Stimulated activated CD4-positive, alpha-beta T cell treated with anti-CD3 and anti-CD28 coated beads, TNF-alpha, amount 100 ng/mL, for 48 hours (primary cell): ENCODE results near the gene LPAR1.

Experiments
- DNase-seq, 3 donors: peaks; one replicate each; pipeline ENCODE4 v3.0.0-alpha.2; 2020; ENCODE audit warnings: low read depth in 3 of 3

The LPAR1 gene

GRCh38 chr9:110918316-110919049, 119.8 kb downstream of the LPAR1 start:
- no peak for DNase-seq

- no peak for DNase-seq
These were observed 121.9 kb downstream of the LPAR1 start for GRCh38 chr9:110916403-110916802.

GRCh38 chr9:110912419-110913291, 125.6 kb downstream of the LPAR1 start:
- no peak for DNase-seq

- no peak for DNase-seq
These were observed 126.4 kb downstream of the LPAR1 start for GRCh38 chr9:110911659-110912418.

GRCh38 chr9:110908894-110909293, 129.4 kb downstream of the LPAR1 start:
- no peak for DNase-seq

GRCh38 chr9:110900917-110901316, 137.4 kb downstream of the LPAR1 start:
- DNase-seq = no peak

GRCh38 chr9:110900456-110900855, 137.8 kb downstream of the LPAR1 start:
- no peak for DNase-seq

- DNase-seq = no peak
These were observed 139.4 kb downstream of the LPAR1 start for GRCh38 chr9:110898866-110899265.

- no peak for DNase-seq
These were observed 139.9 kb downstream of the LPAR1 start for GRCh38 chr9:110898358-110898757.

- no peak for DNase-seq
These were observed 140.3 kb downstream of the LPAR1 start for GRCh38 chr9:110897943-110898342.

GRCh38 chr9:110895147-110895905, 142.9 kb downstream of the LPAR1 start:
- no peak for DNase-seq

GRCh38 chr9:110894731-110895130, 143.5 kb downstream of the LPAR1 start:
- DNase-seq = no peak

GRCh38 chr9:110892689-110893088, 145.6 kb downstream of the LPAR1 start:
- DNase-seq = no peak

- no peak for DNase-seq
These were observed 146.5 kb downstream of the LPAR1 start for GRCh38 chr9:110891760-110892159.

GRCh38 chr9:110890416-110890815, 147.9 kb downstream of the LPAR1 start:
- DNase-seq = no peak

- DNase-seq = no peak
These were observed 151.0 kb downstream of the LPAR1 start for GRCh38 chr9:110887276-110887675.

GRCh38 chr9:110886832-110887231, 151.4 kb downstream of the LPAR1 start:
- DNase-seq = no peak

GRCh38 chr9:110880189-110880588, 158.1 kb downstream of the LPAR1 start:
- no peak for DNase-seq

- no peak for DNase-seq
These were observed 160.9 kb downstream of the LPAR1 start for GRCh38 chr9:110877374-110877773.

- no peak for DNase-seq
These were observed 161.3 kb downstream of the LPAR1 start for GRCh38 chr9:110876929-110877328.

- DNase-seq = no peak
These were observed 163.2 kb downstream of the LPAR1 start for GRCh38 chr9:110874963-110875674.
